Measurements from ENCODE around the gene POU2AF3. TPM values are rescaled to one million over a fixed set of nuclear protein-coding genes. Genes with fewer than 3 reads are reported as not detected.

Gene POU2AF3
- polyA plus RNA-seq, 2 of the 4 experiments (the other 2 are of a cell fraction): 0.63 to 2.9 TPM

DNA sequence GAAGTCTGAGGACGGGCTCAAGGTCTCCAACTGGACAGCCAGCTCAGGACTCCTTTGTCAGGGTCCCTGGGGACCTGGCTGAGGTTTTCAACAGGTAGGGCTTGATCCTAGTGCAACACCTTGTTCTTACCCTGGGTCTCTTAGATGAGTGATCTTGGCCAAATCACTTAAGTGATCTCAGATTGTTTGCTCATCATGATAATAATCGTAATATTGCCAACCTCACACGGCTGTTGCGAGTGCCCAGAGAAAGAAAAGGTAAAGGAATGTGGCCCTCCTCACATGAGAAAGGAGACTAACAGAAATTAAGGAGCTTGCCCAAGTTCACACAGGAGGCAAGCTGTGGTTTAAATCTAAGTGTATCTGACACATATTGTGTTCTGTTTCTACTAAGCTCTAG, 28.5 kb downstream of the POU2AF3 start:
- H3K27ac ChIP-seq: no peak overlapping the region
- H3K4me3 ChIP-seq: no peak overlapping the region
- WGBS (ENCODE audit: missing lambda C conversion rate): 39% methylated on average over 4 of the region's 4 CpGs
- no peak overlapping the region for H3K4me2 ChIP-seq
- ChIA-PET CTCF (interaction anchor here (0.6 to 0.9 kb wide), 2 partner anchors 9 to 18 kb away, joined by 3 to 5 read pairs; no protein-coding TSS in a partner anchor), POLR2A (no interaction called here)
- H3K4me1 ChIP-seq: peaks cover 8% of the 10 kb centered on the region; the same call in 2 of the 3 replicates
- H3K9me3 ChIP-seq: no peaks in the 10 kb centered on the region
- TF ChIP-seq EHMT2 (IDR thresholded peaks at IDR 0.05; ENCODE audit: low read depth): no peak
- no peak for TF ChIP-seq NFE2L2 (conservative IDR thresholded peaks at IDR 0.05; ENCODE audit: low read length)
- TF ChIP-seq MAFK (IDR thresholded peaks at IDR 0.05; ENCODE audit: partially characterized antibody): no peak
- no peak for TF ChIP-seq TFCP2L1 (CRISPR knock-in tag; IDR thresholded peaks at IDR 0.05)
- TF ChIP-seq, protein P1, sequence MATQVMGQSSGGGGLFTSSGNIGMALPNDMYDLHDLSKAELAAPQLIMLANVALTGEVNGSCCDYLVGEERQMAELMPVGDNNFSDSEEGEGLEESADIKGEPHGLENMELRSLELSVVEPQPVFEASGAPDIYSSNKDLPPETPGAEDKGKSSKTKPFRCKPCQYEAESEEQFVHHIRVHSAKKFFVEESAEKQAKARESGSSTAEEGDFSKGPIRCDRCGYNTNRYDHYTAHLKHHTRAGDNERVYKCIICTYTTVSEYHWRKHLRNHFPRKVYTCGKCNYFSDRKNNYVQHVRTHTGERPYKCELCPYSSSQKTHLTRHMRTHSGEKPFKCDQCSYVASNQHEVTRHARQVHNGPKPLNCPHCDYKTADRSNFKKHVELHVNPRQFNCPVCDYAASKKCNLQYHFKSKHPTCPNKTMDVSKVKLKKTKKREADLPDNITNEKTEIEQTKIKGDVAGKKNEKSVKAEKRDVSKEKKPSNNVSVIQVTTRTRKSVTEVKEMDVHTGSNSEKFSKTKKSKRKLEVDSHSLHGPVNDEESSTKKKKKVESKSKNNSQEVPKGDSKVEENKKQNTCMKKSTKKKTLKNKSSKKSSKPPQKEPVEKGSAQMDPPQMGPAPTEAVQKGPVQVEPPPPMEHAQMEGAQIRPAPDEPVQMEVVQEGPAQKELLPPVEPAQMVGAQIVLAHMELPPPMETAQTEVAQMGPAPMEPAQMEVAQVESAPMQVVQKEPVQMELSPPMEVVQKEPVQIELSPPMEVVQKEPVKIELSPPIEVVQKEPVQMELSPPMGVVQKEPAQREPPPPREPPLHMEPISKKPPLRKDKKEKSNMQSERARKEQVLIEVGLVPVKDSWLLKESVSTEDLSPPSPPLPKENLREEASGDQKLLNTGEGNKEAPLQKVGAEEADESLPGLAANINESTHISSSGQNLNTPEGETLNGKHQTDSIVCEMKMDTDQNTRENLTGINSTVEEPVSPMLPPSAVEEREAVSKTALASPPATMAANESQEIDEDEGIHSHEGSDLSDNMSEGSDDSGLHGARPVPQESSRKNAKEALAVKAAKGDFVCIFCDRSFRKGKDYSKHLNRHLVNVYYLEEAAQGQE (IDR thresholded peaks at IDR 0.05): no peak
- TF ChIP-seq, protein P2, sequence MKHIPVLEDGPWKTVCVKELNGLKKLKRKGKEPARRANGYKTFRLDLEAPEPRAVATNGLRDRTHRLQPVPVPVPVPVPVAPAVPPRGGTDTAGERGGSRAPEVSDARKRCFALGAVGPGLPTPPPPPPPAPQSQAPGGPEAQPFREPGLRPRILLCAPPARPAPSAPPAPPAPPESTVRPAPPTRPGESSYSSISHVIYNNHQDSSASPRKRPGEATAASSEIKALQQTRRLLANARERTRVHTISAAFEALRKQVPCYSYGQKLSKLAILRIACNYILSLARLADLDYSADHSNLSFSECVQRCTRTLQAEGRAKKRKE (CRISPR knock-in tag; IDR thresholded peaks at IDR 0.05; ENCODE audit: low read depth): no peak
- TF ChIP-seq CEBPB (IDR thresholded peaks at IDR 0.05): no peak
- TF ChIP-seq ZNF302 (CRISPR knock-in tag; IDR thresholded peaks at IDR 0.05): no peak
- TF ChIP-seq, protein P3, sequence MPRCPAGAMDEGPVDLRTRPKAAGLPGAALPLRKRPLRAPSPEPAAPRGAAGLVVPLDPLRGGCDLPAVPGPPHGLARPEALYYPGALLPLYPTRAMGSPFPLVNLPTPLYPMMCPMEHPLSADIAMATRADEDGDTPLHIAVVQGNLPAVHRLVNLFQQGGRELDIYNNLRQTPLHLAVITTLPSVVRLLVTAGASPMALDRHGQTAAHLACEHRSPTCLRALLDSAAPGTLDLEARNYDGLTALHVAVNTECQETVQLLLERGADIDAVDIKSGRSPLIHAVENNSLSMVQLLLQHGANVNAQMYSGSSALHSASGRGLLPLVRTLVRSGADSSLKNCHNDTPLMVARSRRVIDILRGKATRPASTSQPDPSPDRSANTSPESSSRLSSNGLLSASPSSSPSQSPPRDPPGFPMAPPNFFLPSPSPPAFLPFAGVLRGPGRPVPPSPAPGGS (IDR thresholded peaks at IDR 0.05): no peak
- no peak for TF ChIP-seq HEYL (CRISPR knock-in tag; IDR thresholded peaks at IDR 0.05)
- no peak for TF ChIP-seq POLR2AphosphoS2 (conservative IDR thresholded peaks at IDR 0.05; ENCODE audit: low read length)
- TF ChIP-seq, protein P4, sequence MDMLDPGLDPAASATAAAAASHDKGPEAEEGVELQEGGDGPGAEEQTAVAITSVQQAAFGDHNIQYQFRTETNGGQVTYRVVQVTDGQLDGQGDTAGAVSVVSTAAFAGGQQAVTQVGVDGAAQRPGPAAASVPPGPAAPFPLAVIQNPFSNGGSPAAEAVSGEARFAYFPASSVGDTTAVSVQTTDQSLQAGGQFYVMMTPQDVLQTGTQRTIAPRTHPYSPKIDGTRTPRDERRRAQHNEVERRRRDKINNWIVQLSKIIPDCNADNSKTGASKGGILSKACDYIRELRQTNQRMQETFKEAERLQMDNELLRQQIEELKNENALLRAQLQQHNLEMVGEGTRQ (IDR thresholded peaks at IDR 0.05): no peak
- no peak for TF ChIP-seq TP53 (CRISPR knock-in tag; IDR thresholded peaks at IDR 0.05)
- TF ChIP-seq EHF (CRISPR knock-in tag; IDR thresholded peaks at IDR 0.05): no peak
- TF ChIP-seq MYC (IDR thresholded peaks at IDR 0.05; ENCODE audit: borderline replicate concordance, low read length): no peak
- TF ChIP-seq GATA3 (IDR thresholded peaks at IDR 0.05; ENCODE audit: borderline replicate concordance): no peak
- TF ChIP-seq, protein P5, sequence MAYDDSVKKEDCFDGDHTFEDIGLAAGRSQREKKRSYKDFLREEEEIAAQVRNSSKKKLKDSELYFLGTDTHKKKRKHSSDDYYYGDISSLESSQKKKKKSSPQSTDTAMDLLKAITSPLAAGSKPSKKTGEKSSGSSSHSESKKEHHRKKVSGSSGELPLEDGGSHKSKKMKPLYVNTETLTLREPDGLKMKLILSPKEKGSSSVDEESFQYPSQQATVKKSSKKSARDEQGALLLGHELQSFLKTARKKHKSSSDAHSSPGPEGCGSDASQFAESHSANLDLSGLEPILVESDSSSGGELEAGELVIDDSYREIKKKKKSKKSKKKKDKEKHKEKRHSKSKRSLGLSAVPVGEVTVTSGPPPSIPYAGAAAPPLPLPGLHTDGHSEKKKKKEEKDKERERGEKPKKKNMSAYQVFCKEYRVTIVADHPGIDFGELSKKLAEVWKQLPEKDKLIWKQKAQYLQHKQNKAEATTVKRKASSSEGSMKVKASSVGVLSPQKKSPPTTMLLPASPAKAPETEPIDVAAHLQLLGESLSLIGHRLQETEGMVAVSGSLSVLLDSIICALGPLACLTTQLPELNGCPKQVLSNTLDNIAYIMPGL (CRISPR knock-in tag; IDR thresholded peaks at IDR 0.05; ENCODE audit: borderline replicate concordance): no peak
- FAIRE-seq (no peak), DNase-seq (ENCODE audit: low read depth in 1 of 2, low spot score in 1 of 2) (no peak), ATAC-seq (no peak)
